ENCODE results near the gene HDHD5.

DNA sequence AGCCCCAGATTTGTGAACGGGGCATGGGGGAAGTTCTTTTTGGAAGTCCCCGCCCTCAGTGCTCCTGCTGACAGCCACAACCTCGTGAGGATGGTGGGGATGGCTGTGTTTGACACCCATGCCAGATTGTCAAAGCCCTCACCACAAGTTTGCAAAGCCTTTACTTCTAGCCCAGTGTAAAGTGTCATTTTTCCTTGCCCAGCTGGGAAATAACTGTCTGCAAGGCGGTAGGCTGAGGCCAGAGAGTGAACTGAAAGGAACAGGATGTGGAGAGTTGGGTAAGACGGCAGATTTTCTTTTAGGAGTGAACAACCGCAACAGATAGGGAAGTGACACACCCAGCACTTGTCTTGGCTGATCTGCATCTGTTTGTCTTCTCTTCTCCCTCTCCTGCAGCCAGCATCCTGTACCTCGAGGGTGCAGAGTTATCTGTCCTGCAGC, 60.7 kb downstream of the HDHD5 start:
- TF ChIP-seq, protein P1, sequence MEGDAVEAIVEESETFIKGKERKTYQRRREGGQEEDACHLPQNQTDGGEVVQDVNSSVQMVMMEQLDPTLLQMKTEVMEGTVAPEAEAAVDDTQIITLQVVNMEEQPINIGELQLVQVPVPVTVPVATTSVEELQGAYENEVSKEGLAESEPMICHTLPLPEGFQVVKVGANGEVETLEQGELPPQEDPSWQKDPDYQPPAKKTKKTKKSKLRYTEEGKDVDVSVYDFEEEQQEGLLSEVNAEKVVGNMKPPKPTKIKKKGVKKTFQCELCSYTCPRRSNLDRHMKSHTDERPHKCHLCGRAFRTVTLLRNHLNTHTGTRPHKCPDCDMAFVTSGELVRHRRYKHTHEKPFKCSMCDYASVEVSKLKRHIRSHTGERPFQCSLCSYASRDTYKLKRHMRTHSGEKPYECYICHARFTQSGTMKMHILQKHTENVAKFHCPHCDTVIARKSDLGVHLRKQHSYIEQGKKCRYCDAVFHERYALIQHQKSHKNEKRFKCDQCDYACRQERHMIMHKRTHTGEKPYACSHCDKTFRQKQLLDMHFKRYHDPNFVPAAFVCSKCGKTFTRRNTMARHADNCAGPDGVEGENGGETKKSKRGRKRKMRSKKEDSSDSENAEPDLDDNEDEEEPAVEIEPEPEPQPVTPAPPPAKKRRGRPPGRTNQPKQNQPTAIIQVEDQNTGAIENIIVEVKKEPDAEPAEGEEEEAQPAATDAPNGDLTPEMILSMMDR (IDR thresholded peaks at IDR 0.05; ENCODE audit: insufficient read depth, low read length, poor library complexity, severe bottlenecking) = no peak
- no peak for TF ChIP-seq EZH2phosphoT487 (conservative IDR thresholded peaks at IDR 0.05; ENCODE audit: low read length)

Measured in SU-DHL-6 (cell line).